Progenitor cell of endocrine pancreas (in vitro differentiated cells): ENCODE results near the gene INKA2. TPM values are rescaled to one million over a fixed set of nuclear protein-coding genes. Genes with fewer than 3 reads are reported as not detected.

Experiments
- DNase-seq: peaks from one replicate; pipeline ENCODE4 v3.0.0; 2021; ENCODE audit warnings: low spot score; ENCODE audit not compliant: unreplicated experiment
- H3K27ac Mint-ChIP-seq: 2 replicates; pipeline ENCODE4 v1.8.0; 2021; ENCODE audit warnings: mild to moderate bottlenecking, moderate library complexity, mixed read lengths
- H3K27me3 Mint-ChIP-seq: 2 replicates; pipeline ENCODE4 v1.8.0; 2021; ENCODE audit warnings: mixed read lengths
- H3K36me3 Mint-ChIP-seq: 2 replicates; pipeline ENCODE4 v1.8.0; 2022; ENCODE audit warnings: mixed read lengths; ENCODE audit not compliant: insufficient read depth
- H3K4me1 Mint-ChIP-seq: 2 replicates; pipeline ENCODE4 v1.8.0; 2021; ENCODE audit warnings: low read depth, mixed read lengths
- H3K4me3 Mint-ChIP-seq: 2 replicates; pipeline ENCODE4 v1.8.0; 2021; ENCODE audit warnings: low read depth, mild to moderate bottlenecking, moderate library complexity, mixed read lengths
- H3K9me3 Mint-ChIP-seq: 2 replicates; pipeline ENCODE4 v1.8.0; 2021; ENCODE audit warnings: low read depth, mixed read lengths
- CTCF ChIP-seq: fragments of 200-600 bp; sonication (generic); IDR thresholded peaks from one replicate; pipeline ENCODE4 v1.5.0; 2021; ENCODE audit warnings: antibody characterized with exemption, mild to moderate bottlenecking; ENCODE audit not compliant: unreplicated experiment
- total RNA-seq: library from RNA; stranded (reverse); gene quantifications from 2 replicates; pipeline ENCODE4 v1.2.1, GENCODE V29; 2021

The INKA2 gene
- total RNA-seq, 1 donor from 2014 or later: 4.4 TPM

- Mint-ChIP-seq H3K27ac (no peak overlapping the region), H3K4me3 (no peak overlapping the region)
- no peak for DNase-seq
Observed at GRCh38 chr1:111751906-111752575, 12.8 kb upstream of the INKA2 start.

GRCh38 chr1:111750856-111751255, 11.7 kb upstream of the INKA2 start:
- peaks cover 18% of the 10 kb centered on the region for H3K27me3 Mint-ChIP-seq
- TF ChIP-seq CTCF: no peak
- no peaks in the 10 kb centered on the region for H3K36me3 Mint-ChIP-seq
- no peaks in the 10 kb centered on the region for H3K4me1 Mint-ChIP-seq
- no peak for DNase-seq
- no peak overlapping the region for H3K4me3 Mint-ChIP-seq
- H3K9me3 Mint-ChIP-seq: peaks cover 3% of the 10 kb centered on the region
- H3K27ac Mint-ChIP-seq: no peak overlapping the region

More at GRCh38 chr1:111751906-111752575, 12.8 kb upstream of the INKA2 start:
- Mint-ChIP-seq H3K4me1 (peaks cover 6% of the 10 kb centered on the region), H3K9me3 (peaks cover 3% of the 10 kb centered on the region), H3K27me3 (peaks cover 13% of the 10 kb centered on the region), H3K36me3 (no peaks in the 10 kb centered on the region)
- TF ChIP-seq CTCF: no peak

- Mint-ChIP-seq H3K27me3 (peaks cover 22% of the 10 kb centered on the region), H3K27ac (no peak overlapping the region), H3K36me3 (no peaks in the 10 kb centered on the region), H3K4me1 (no peaks in the 10 kb centered on the region), H3K9me3 (peaks cover 3% of the 10 kb centered on the region), H3K4me3 (no peak overlapping the region)
- no peak for DNase-seq
- TF ChIP-seq CTCF: no peak
Observed at GRCh38 chr1:111749628-111750027, 10.4 kb upstream of the INKA2 start.

- Mint-ChIP-seq H3K4me1 (no peaks in the 10 kb centered on the region), H3K9me3 (peaks cover 3% of the 10 kb centered on the region)
Observed at GRCh38 chr1:111747947-111748346, 8.8 kb upstream of the INKA2 start.

GRCh38 chr1:111747282-111747734, 8.1 kb upstream of the INKA2 start:
- Mint-ChIP-seq H3K9me3 (peaks cover 3% of the 10 kb centered on the region), H3K4me1 (no peaks in the 10 kb centered on the region), H3K36me3 (no peaks in the 10 kb centered on the region), H3K27ac (no peak overlapping the region), H3K4me3 (no peak overlapping the region), H3K27me3 (peaks cover 31% of the 10 kb centered on the region)
- peak; percentile 64 for TF ChIP-seq CTCF
- no peak for DNase-seq

More at GRCh38 chr1:111747947-111748346, 8.8 kb upstream of the INKA2 start:
- DNase-seq: no peak
- TF ChIP-seq CTCF: no peak
- H3K27ac Mint-ChIP-seq: no peak overlapping the region
- no peak overlapping the region for H3K4me3 Mint-ChIP-seq
- H3K27me3 Mint-ChIP-seq: peaks cover 26% of the 10 kb centered on the region
- H3K36me3 Mint-ChIP-seq: no peaks in the 10 kb centered on the region
